WTC11 (cell line): Measurements from ENCODE around the gene ALDH1A2. TPM values are rescaled to one million over a fixed set of nuclear protein-coding genes. Genes with fewer than 3 reads are reported as not detected.

ENCODE experiments used
- ATAC-seq: fragments of 200-7000 bp; cut with Tn5 transposase; 2 replicates; pipeline ENCODE4 v1.10.0; 2021; ENCODE audit warnings: mild to moderate bottlenecking, moderate library complexity
- CTCF ChIA-PET: fragments of 300-600 bp; sonication (Branson Sonifier 250); formaldehyde crosslinking; loops from one replicate; lab custom pipeline; 2021; ENCODE audit warnings: antibody characterized with exemption; lab: Charles Lee
- POLR2A ChIA-PET: fragments of 350-600 bp; sonication (Branson Sonifier 250); formaldehyde crosslinking; loops from one replicate; lab custom pipeline; 2021; ENCODE audit warnings: antibody characterized with exemption; lab: Charles Lee
- DNase-seq: peaks from one replicate; pipeline ENCODE4 v3.0.0; 2021; ENCODE audit warnings: low spot score
- H3K27ac Mint-ChIP-seq: 2 replicates; pipeline ENCODE4 v1.8.0; 2021; ENCODE audit warnings: mixed read lengths
- H3K27me3 Mint-ChIP-seq: 2 replicates; pipeline ENCODE4 v1.8.0; 2021; ENCODE audit warnings: low read depth, mild to moderate bottlenecking, moderate library complexity, mixed read lengths
- H3K36me3 Mint-ChIP-seq: 2 replicates; pipeline ENCODE4 v1.8.0; 2021; ENCODE audit warnings: mixed read lengths
- H3K4me1 Mint-ChIP-seq: 2 replicates; pipeline ENCODE4 v1.8.0; 2022; ENCODE audit warnings: mixed read lengths
- H3K4me3 Mint-ChIP-seq: 2 replicates; pipeline ENCODE4 v1.8.0; 2021; ENCODE audit warnings: mild to moderate bottlenecking, moderate library complexity, mixed read lengths
- H3K9me3 Mint-ChIP-seq: 2 replicates; pipeline ENCODE4 v1.8.0; 2021; ENCODE audit warnings: mixed read lengths
- AFF4 ChIP-seq: sonication (generic); formaldehyde crosslinking; IDR thresholded peaks from 2 replicates; pipeline ENCODE4 v1.8.1; 2023; ENCODE audit warnings: mild to moderate bottlenecking, missing genetic modification reagents, borderline replicate concordance
- CREM ChIP-seq: sonication (generic); formaldehyde crosslinking; IDR thresholded peaks from 2 replicates; pipeline ENCODE4 v1.8.1; 2022; ENCODE audit warnings: mild to moderate bottlenecking, missing genetic modification reagents, moderate library complexity
- E2F1 ChIP-seq: sonication (generic); formaldehyde crosslinking; IDR thresholded peaks from 2 replicates; pipeline ENCODE4 v1.8.0; 2022; ENCODE audit warnings: mild to moderate bottlenecking, missing genetic modification reagents
- ELF4 ChIP-seq: sonication (generic); formaldehyde crosslinking; IDR thresholded peaks from 2 replicates; pipeline ENCODE4 v1.8.1; 2022; ENCODE audit warnings: low read depth, mild to moderate bottlenecking, moderate library complexity, missing genetic modification reagents
- ETV6 ChIP-seq: sonication (generic); formaldehyde crosslinking; IDR thresholded peaks from 2 replicates; pipeline ENCODE4 v1.8.1; 2022; ENCODE audit warnings: mild to moderate bottlenecking, missing genetic modification reagents
- GABPB1 ChIP-seq: sonication (generic); formaldehyde crosslinking; IDR thresholded peaks from 2 replicates; pipeline ENCODE4 v1.8.1; 2023; ENCODE audit warnings: mild to moderate bottlenecking, missing genetic modification reagents
- HMGA2 ChIP-seq: fragments of 250-450 bp; sonication (Bioruptor Pico); IDR thresholded peaks from 2 replicates; pipeline ENCODE4 v1.4.0; 2021; ENCODE audit warnings: mild to moderate bottlenecking, moderate library complexity
- NR3C1 ChIP-seq: sonication (generic); formaldehyde crosslinking; conservative IDR thresholded peaks from 2 replicates; pipeline ENCODE4 v1.8.1; 2023; ENCODE audit warnings: low read depth, mild to moderate bottlenecking, missing genetic modification reagents
- PRDM15 ChIP-seq: sonication (generic); formaldehyde crosslinking; IDR thresholded peaks from 2 replicates; pipeline ENCODE4 v1.8.0; 2022; ENCODE audit warnings: missing genetic modification reagents
- PRRX2 ChIP-seq: fragments of 250-450 bp; sonication (Bioruptor Pico); IDR thresholded peaks from 2 replicates; pipeline ENCODE4 v1.8.0; 2021; ENCODE audit warnings: mild to moderate bottlenecking
- SMAD4 ChIP-seq: sonication (generic); formaldehyde crosslinking; IDR thresholded peaks from 2 replicates; pipeline ENCODE4 v1.8.0; 2022; ENCODE audit warnings: mild to moderate bottlenecking, missing genetic modification reagents
- SP1 ChIP-seq: sonication (generic); formaldehyde crosslinking; conservative IDR thresholded peaks from 2 replicates; pipeline ENCODE4 v1.8.1; 2022; ENCODE audit warnings: missing genetic modification reagents
- TCF7 ChIP-seq: sonication (generic); formaldehyde crosslinking; IDR thresholded peaks from 2 replicates; pipeline ENCODE4 v1.8.0; 2022; ENCODE audit warnings: mild to moderate bottlenecking, low read depth, missing genetic modification reagents, moderate library complexity
- TEAD1 ChIP-seq: sonication (generic); formaldehyde crosslinking; IDR thresholded peaks from 2 replicates; pipeline ENCODE4 v1.8.0; 2022; ENCODE audit warnings: mild to moderate bottlenecking, missing genetic modification reagents
- ZNF232 ChIP-seq: sonication (generic); formaldehyde crosslinking; IDR thresholded peaks from 2 replicates; pipeline ENCODE4 v1.8.0; 2022; ENCODE audit warnings: mild to moderate bottlenecking, missing genetic modification reagents
- ZNF425 ChIP-seq: fragments of 250-450 bp; sonication (Bioruptor Pico); conservative IDR thresholded peaks from 2 replicates; pipeline ENCODE4 v1.9.0; 2021; ENCODE audit warnings: mild to moderate bottlenecking
- total RNA-seq: library from RNA; stranded (reverse); gene quantifications from 3 replicates; pipeline ENCODE4 v1.2.3, GENCODE V29; 2021
- TF ChIP-seq, protein P1 (sequence below): sonication (generic); formaldehyde crosslinking; IDR thresholded peaks from 2 replicates; pipeline ENCODE4 v1.8.1; 2023; ENCODE audit warnings: mild to moderate bottlenecking, moderate library complexity, missing genetic modification reagents
- TF ChIP-seq, protein P2 (sequence below): sonication (generic); formaldehyde crosslinking; IDR thresholded peaks from 2 replicates; pipeline ENCODE4 v1.8.1; 2023; ENCODE audit warnings: mild to moderate bottlenecking, missing genetic modification reagents, moderate library complexity

ALDH1A2 gene
- total RNA-seq, 1 experiment from 2014 or later: 1.1 TPM

GRCh38 chr15:58069008-58069407, 3.5 kb upstream of the ALDH1A2 start (continued):
- TF ChIP-seq, protein P1, sequence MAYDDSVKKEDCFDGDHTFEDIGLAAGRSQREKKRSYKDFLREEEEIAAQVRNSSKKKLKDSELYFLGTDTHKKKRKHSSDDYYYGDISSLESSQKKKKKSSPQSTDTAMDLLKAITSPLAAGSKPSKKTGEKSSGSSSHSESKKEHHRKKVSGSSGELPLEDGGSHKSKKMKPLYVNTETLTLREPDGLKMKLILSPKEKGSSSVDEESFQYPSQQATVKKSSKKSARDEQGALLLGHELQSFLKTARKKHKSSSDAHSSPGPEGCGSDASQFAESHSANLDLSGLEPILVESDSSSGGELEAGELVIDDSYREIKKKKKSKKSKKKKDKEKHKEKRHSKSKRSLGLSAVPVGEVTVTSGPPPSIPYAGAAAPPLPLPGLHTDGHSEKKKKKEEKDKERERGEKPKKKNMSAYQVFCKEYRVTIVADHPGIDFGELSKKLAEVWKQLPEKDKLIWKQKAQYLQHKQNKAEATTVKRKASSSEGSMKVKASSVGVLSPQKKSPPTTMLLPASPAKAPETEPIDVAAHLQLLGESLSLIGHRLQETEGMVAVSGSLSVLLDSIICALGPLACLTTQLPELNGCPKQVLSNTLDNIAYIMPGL: no peak
- TF ChIP-seq, protein P2, sequence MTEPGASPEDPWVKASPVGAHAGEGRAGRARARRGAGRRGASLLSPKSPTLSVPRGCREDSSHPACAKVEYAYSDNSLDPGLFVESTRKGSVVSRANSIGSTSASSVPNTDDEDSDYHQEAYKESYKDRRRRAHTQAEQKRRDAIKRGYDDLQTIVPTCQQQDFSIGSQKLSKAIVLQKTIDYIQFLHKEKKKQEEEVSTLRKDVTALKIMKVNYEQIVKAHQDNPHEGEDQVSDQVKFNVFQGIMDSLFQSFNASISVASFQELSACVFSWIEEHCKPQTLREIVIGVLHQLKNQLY (CRISPR knock-in tag): no peak
- TF ChIP-seq PRDM15 (CRISPR knock-in tag) (no peak), SMAD4 (no peak), HMGA2 (CRISPR knock-in tag) (no peak), CREM (CRISPR knock-in tag) (no peak), GABPB1 (CRISPR knock-in tag) (no peak), PRRX2 (CRISPR knock-in tag) (no peak)

DNA sequence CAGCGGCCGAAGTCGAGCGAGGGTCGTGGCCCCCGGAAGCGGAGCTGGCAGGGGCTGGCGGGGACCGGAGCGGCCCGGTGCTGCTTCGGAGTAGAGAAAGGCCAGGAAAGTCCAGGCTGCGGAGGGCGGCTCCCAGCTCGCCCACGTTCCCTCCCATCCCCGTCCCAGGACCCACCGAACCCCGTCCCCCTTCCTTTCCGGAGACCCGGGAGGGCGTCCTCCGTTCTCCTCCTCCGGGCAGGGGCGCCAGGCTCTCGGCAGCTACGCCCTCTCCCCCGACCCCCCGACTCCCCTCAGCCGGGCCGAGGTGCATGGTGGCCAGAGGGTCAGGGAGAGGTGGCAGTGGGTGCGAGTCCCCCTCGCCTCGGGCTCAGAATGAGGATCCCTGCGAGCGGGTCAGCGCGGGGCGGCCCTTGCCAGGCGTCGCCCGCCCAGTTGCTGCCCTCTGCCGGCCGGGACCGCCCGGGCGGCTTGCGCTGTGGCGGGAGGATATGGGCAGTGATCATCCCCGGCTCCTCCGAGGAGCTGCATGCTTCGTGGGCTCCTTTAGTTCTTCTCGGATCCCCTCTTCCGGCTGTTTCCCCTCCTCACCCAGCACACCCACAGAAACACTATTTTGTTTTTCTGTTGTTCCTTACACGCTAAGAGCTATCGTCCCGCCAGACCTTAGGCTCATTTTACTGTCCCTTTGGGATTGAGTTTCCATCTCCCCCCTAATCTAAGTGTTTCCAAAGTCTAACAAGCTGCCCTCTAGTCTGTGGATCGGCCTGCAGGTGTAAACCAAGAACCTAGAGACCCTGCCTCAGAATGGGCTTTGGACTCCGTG, 744 bp upstream of the ALDH1A2 start:
- POLR2A ChIA-PET: interaction anchor here (0.9 kb wide), 1 partner anchor 315 kb away, joined by 7 read pairs; no protein-coding TSS in a partner anchor
- TF ChIP-seq ZNF232 (CRISPR knock-in tag) (peak; percentile 29; the same call in 1 of the 2 replicates), SP1 (CRISPR knock-in tag) (no peak; the same call in 1 of the 2 replicates), NR3C1 (CRISPR knock-in tag) (no peak), E2F1 (no peak), TEAD1 (CRISPR knock-in tag) (no peak), ELF4 (CRISPR knock-in tag) (no peak), AFF4 (no peak), ETV6 (CRISPR knock-in tag) (no peak), ZNF425 (no peak), TCF7 (CRISPR knock-in tag) (no peak)

More for the DNA sequence above, 744 bp upstream of the ALDH1A2 start:
- peak; percentile 91 for ATAC-seq
- Mint-ChIP-seq H3K9me3 (no peaks in the 10 kb centered on the region), H3K27me3 (peaks cover 92% of the 10 kb centered on the region), H3K4me3 (peak overlapping the region; percentile 49), H3K4me1 (peaks cover 14% of the 10 kb centered on the region), H3K36me3 (no peaks in the 10 kb centered on the region), H3K27ac (no peak overlapping the region)
- DNase-seq: peak; percentile 73
- CTCF ChIA-PET: interaction anchor here (0.5 to 3.9 kb wide), 63 partner anchors 8 to 906 kb away, joined by 3 to 75 read pairs (median 4); partner anchors contain the start of gene POLR2M
